HG03066 (cell line): Measurements from ENCODE around the gene SLC2A5.

Experiments used
- ATAC-seq: cut with Tn5 transposase; IDR thresholded peaks from one replicate; pipeline ENCODE4 v1.9.1; 2021; ENCODE audit warnings: low read depth; ENCODE audit not compliant: unreplicated experiment

The SLC2A5 gene

GRCh38 chr1:9065213-9065751 lies 4.2 kb downstream of the SLC2A5 start:
- ATAC-seq: no peak

- no peak for ATAC-seq
Observed at GRCh38 chr1:9062846-9063245, 6.6 kb downstream of the SLC2A5 start.

- ATAC-seq: no peak
Observed at GRCh38 chr1:9062021-9062471, 7.4 kb downstream of the SLC2A5 start.

GRCh38 chr1:9061252-9061960 lies 8.0 kb downstream of the SLC2A5 start:
- ATAC-seq: no peak

- ATAC-seq: no peak
Observed at GRCh38 chr1:9059891-9060744, 9.3 kb downstream of the SLC2A5 start.

GRCh38 chr1:9058465-9058864 lies 11.0 kb downstream of the SLC2A5 start:
- ATAC-seq: no peak

- no peak for ATAC-seq
Observed at GRCh38 chr1:9057851-9058250, 11.6 kb downstream of the SLC2A5 start.

- ATAC-seq: no peak
Observed at GRCh38 chr1:9052272-9053049, 17.0 kb downstream of the SLC2A5 start.

GRCh38 chr1:9051379-9051778 lies 18.1 kb downstream of the SLC2A5 start:
- ATAC-seq: no peak

- ATAC-seq: no peak
Observed at GRCh38 chr1:9050803-9051202, 18.6 kb downstream of the SLC2A5 start.

- no peak for ATAC-seq
Observed at GRCh38 chr1:9048551-9048950, 20.9 kb downstream of the SLC2A5 start.

- no peak for ATAC-seq
Observed at GRCh38 chr1:9047019-9047418, 22.4 kb downstream of the SLC2A5 start.

- ATAC-seq: no peak
Observed at GRCh38 chr1:9045861-9046510, 23.4 kb downstream of the SLC2A5 start.

- no peak for ATAC-seq
Observed at GRCh38 chr1:9044236-9044635, 25.2 kb downstream of the SLC2A5 start.

- ATAC-seq: no peak
Observed at GRCh38 chr1:9042272-9042671, 27.2 kb downstream of the SLC2A5 start.

- ATAC-seq: no peak
Observed at GRCh38 chr1:9041116-9041779, 28.2 kb downstream of the SLC2A5 start.

- no peak for ATAC-seq
Observed at GRCh38 chr1:9040659-9041030, 28.8 kb downstream of the SLC2A5 start.

- ATAC-seq: no peak
Observed at GRCh38 chr1:9039761-9040658, 29.4 kb downstream of the SLC2A5 start.
